ENCODE results near the gene LETM1. TPM values are rescaled to one million over a fixed set of nuclear protein-coding genes. Genes with fewer than 3 reads are reported as not detected.

LETM1 gene
- total RNA-seq, 4 donors from 2014 or later: 23.2 to 40.3 (median 33.6) TPM

- Histone ChIP-seq H3K36me3 (no peaks in the 10 kb centered on the region), H3K9me3 (no peaks in the 10 kb centered on the region), H3K4me1 (peaks cover 6 to 7% of the 10 kb centered on the region in 2 donors), H3K4me3 (no peak overlapping the region), H3K27me3 (peaks cover 11 to 32% (median 29%) of the 10 kb centered on the region in 3 donors), H3K27ac (no peak overlapping the region)
- ATAC-seq (no peak), DNase-seq (no peak)
- TF ChIP-seq POLR2A (IDR thresholded peaks at IDR 0.05) (no peak), CTCF (IDR thresholded peaks at IDR 0.05 in 4 of 5, conservative IDR thresholded peaks at IDR 0.05 in 1 of 5) (no peak)
- intact Hi-C loops (cut with DNase I; ENCODE audit: low total_unique reads) (no loop called here), in situ Hi-C loops (cut with MboI; ENCODE audit: low sequenced_read_pairs in 4 of 4) (no loop called here)
These were observed 6.3 kb upstream of the LETM1 start for GRCh38 chr4:1862055-1862911.

GRCh38 chr4:1859389-1859753, 3.4 kb upstream of the LETM1 start:
- no peak for TF ChIP-seq POLR2A (IDR thresholded peaks at IDR 0.05)
- no peak for TF ChIP-seq CTCF (IDR thresholded peaks at IDR 0.05 in 4 of 5, conservative IDR thresholded peaks at IDR 0.05 in 1 of 5)

GRCh38 chr4:1857931-1858330, 2.0 kb upstream of the LETM1 start:
- no peak overlapping the region for H3K4me3 ChIP-seq
- H3K27ac ChIP-seq: no peak overlapping the region
- H3K27me3 ChIP-seq: peaks cover 0 to 9% (median 7%) of the 10 kb centered on the region in 3 donors
- TF ChIP-seq POLR2A (IDR thresholded peaks at IDR 0.05): no peak
- TF ChIP-seq CTCF (IDR thresholded peaks at IDR 0.05 in 4 of 5, conservative IDR thresholded peaks at IDR 0.05 in 1 of 5): no peak
- no peaks in the 10 kb centered on the region for H3K36me3 ChIP-seq
- H3K4me1 ChIP-seq: peaks cover 19 to 28% of the 10 kb centered on the region in 2 donors
- in situ Hi-C loops (cut with MboI; ENCODE audit: low sequenced_read_pairs in 4 of 4) (no loop called here), intact Hi-C loops (cut with DNase I; ENCODE audit: low total_unique reads) (loop anchor here (2.0 to 10.0 kb wide), 6 partner anchors 39 to 1437 kb away; partner anchors contain the start of genes CTBP1, RGS12, SLBP and UVSSA)
- no peaks in the 10 kb centered on the region for H3K9me3 ChIP-seq
- no peak for ATAC-seq
- DNase-seq: no peak

More at GRCh38 chr4:1859389-1859753, 3.4 kb upstream of the LETM1 start:
- DNase-seq (no peak), ATAC-seq (no peak)
- in situ Hi-C loops (cut with MboI; ENCODE audit: low sequenced_read_pairs in 4 of 4): no loop called here
- intact Hi-C loops (cut with DNase I; ENCODE audit: low total_unique reads): loop anchor here (5.0 to 10.0 kb wide), 4 partner anchors 147 to 1435 kb away; partner anchors contain the start of genes CTBP1, RGS12, SLBP and UVSSA
- peaks cover 5 to 20% (median 19%) of the 10 kb centered on the region in 3 donors for H3K27me3 ChIP-seq
- no peaks in the 10 kb centered on the region for H3K9me3 ChIP-seq
- no peak overlapping the region for H3K27ac ChIP-seq
- H3K4me3 ChIP-seq: no peak overlapping the region
- peaks cover 19 to 23% of the 10 kb centered on the region in 2 donors for H3K4me1 ChIP-seq
- no peaks in the 10 kb centered on the region for H3K36me3 ChIP-seq

- ATAC-seq (no peak), DNase-seq (no peak)
- peaks cover 0 to 2% (median 2%) of the 10 kb centered on the region in 3 donors for H3K27me3 ChIP-seq
- in situ Hi-C loops (cut with MboI; ENCODE audit: low sequenced_read_pairs in 4 of 4) (no loop called here), intact Hi-C loops (cut with DNase I; ENCODE audit: low total_unique reads) (loop anchor here (1.0 to 10.0 kb wide), 8 partner anchors 13 to 1438 kb away; partner anchors contain the start of genes CTBP1, RGS12, SLBP and TACC3)
- peak overlapping the region; percentile 72 to 94 (median 83) for H3K27ac ChIP-seq
- peak overlapping the region; percentile 63 to 98 (median 78) for H3K4me3 ChIP-seq
- peaks cover 23 to 34% of the 10 kb centered on the region in 2 donors for H3K4me1 ChIP-seq
- no peaks in the 10 kb centered on the region for H3K36me3 ChIP-seq
- no peak for TF ChIP-seq POLR2A (IDR thresholded peaks at IDR 0.05)
- no peak for TF ChIP-seq CTCF (IDR thresholded peaks at IDR 0.05 in 4 of 5, conservative IDR thresholded peaks at IDR 0.05 in 1 of 5)
- H3K9me3 ChIP-seq: no peaks in the 10 kb centered on the region
These were observed 1.2 kb upstream of the LETM1 start for GRCh38 chr4:1856943-1857699.

All from gastrocnemius medialis (tissue), 4 donors.